ENCODE data around the gene SLC38A8. TPM values are rescaled to one million over a fixed set of nuclear protein-coding genes. Genes with fewer than 3 reads are reported as not detected.

The SLC38A8 gene
- polyA plus RNA-seq, 1 donor from 2014 or later = not detected

- Histone ChIP-seq H3K79me2 (replicated peaks; ENCODE audit: insufficient read depth, low read length) (no peaks in the 10 kb centered on the region), H2AFZ (ENCODE audit: low read depth, low read length) (no peak overlapping the region), H3K27ac (ENCODE audit: low read length) (no peak overlapping the region), H4K20me1 (ENCODE audit: insufficient read depth) (no peaks in the 10 kb centered on the region), H3K9ac (ENCODE audit: low read length) (no peak overlapping the region), H3F3A (ENCODE audit: insufficient read depth, low read length, poor library complexity, severe bottlenecking) (no peaks in the 10 kb centered on the region), H3K9me2 (ENCODE audit: insufficient read depth, low read length) (no peaks in the 10 kb centered on the region), H3K4me3 (ENCODE audit: low read length) (no peak overlapping the region), H3K36me3 (ENCODE audit: insufficient read depth, low read length) (no peaks in the 10 kb centered on the region), H3K4me2 (ENCODE audit: low read length) (no peak overlapping the region), H3K27me3 (ENCODE audit: insufficient read depth, low read depth, low read length) (no peaks in the 10 kb centered on the region), H3K9me3 (ENCODE audit: low read length) (no peaks in the 10 kb centered on the region)
- no peak for TF ChIP-seq TAF1 (IDR thresholded peaks at IDR 0.05; ENCODE audit: low read depth)
- no peak for TF ChIP-seq CTCF (IDR thresholded peaks at IDR 0.05; ENCODE audit: poor library complexity, severe bottlenecking)
- TF ChIP-seq EZH2 (IDR thresholded peaks at IDR 0.05; ENCODE audit: borderline replicate concordance, insufficient read depth, low read length, poor library complexity, severe bottlenecking) = no peak
- TF ChIP-seq POLR2AphosphoS5 (IDR thresholded peaks at IDR 0.05) = no peak
- TF ChIP-seq MXI1 (conservative IDR thresholded peaks at IDR 0.05; ENCODE audit: poor library complexity, severe bottlenecking) = no peak
- no peak for TF ChIP-seq EP300 (conservative IDR thresholded peaks at IDR 0.05; ENCODE audit: poor library complexity, severe bottlenecking)
- TF ChIP-seq SMC3 (conservative IDR thresholded peaks at IDR 0.05; ENCODE audit: poor library complexity) = no peak
- TF ChIP-seq REST (IDR thresholded peaks at IDR 0.05; ENCODE audit: borderline replicate concordance) = no peak
- TF ChIP-seq RAD21 (conservative IDR thresholded peaks at IDR 0.05) = no peak
These were observed 79.1 kb downstream of the SLC38A8 start for GRCh38 chr16:83963277-83964119.

DNA sequence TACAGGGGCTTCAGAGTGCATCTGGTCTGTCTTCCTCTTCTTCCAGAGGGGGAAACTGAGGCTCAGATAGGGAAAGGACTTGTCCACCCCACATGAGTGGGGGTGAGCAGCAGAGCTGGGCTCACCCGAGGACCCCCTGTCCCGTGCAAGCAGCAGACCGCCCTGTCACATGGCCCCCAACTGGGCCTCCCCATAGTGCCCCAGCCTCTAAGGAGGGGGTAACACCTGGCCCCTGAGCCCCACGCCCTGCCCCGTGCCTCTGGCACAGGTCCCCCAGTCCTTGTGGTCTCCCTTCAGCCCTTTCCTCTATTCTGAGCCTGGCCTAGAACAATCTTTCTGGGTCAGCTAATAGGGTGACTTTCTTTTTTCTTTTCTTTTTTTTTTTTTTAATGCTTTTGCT lies 81.0 kb downstream of the SLC38A8 start:
- Histone ChIP-seq H3K79me2 (replicated peaks; ENCODE audit: insufficient read depth, low read length) (no peaks in the 10 kb centered on the region), H3K4me3 (ENCODE audit: low read length) (no peak overlapping the region), H2AFZ (ENCODE audit: low read depth, low read length) (no peak overlapping the region), H3K27ac (ENCODE audit: low read length) (no peak overlapping the region), H3K36me3 (ENCODE audit: insufficient read depth, low read length) (no peaks in the 10 kb centered on the region), H3K9me2 (ENCODE audit: insufficient read depth, low read length) (no peaks in the 10 kb centered on the region), H3K9ac (ENCODE audit: low read length) (no peak overlapping the region), H3F3A (ENCODE audit: insufficient read depth, low read length, poor library complexity, severe bottlenecking) (no peaks in the 10 kb centered on the region), H3K9me3 (ENCODE audit: low read length) (no peaks in the 10 kb centered on the region), H4K20me1 (ENCODE audit: insufficient read depth) (no peaks in the 10 kb centered on the region), H3K27me3 (ENCODE audit: insufficient read depth, low read depth, low read length) (no peaks in the 10 kb centered on the region), H3K4me2 (ENCODE audit: low read length) (no peak overlapping the region)
- TF ChIP-seq EZH2 (IDR thresholded peaks at IDR 0.05; ENCODE audit: borderline replicate concordance, insufficient read depth, low read length, poor library complexity, severe bottlenecking) = no peak
- TF ChIP-seq RAD21 (conservative IDR thresholded peaks at IDR 0.05) = no peak
- no peak for TF ChIP-seq EP300 (conservative IDR thresholded peaks at IDR 0.05; ENCODE audit: poor library complexity, severe bottlenecking)
- TF ChIP-seq TAF1 (IDR thresholded peaks at IDR 0.05; ENCODE audit: low read depth) = no peak
- TF ChIP-seq CTCF (IDR thresholded peaks at IDR 0.05; ENCODE audit: poor library complexity, severe bottlenecking) = no peak
- TF ChIP-seq POLR2AphosphoS5 (IDR thresholded peaks at IDR 0.05) = no peak
- TF ChIP-seq SMC3 (conservative IDR thresholded peaks at IDR 0.05; ENCODE audit: poor library complexity) = no peak
- TF ChIP-seq MXI1 (conservative IDR thresholded peaks at IDR 0.05; ENCODE audit: poor library complexity, severe bottlenecking) = no peak
- no peak for TF ChIP-seq REST (IDR thresholded peaks at IDR 0.05; ENCODE audit: borderline replicate concordance)
